ENCODE measurements around the gene IMMP2L.

IMMP2L gene

DNA sequence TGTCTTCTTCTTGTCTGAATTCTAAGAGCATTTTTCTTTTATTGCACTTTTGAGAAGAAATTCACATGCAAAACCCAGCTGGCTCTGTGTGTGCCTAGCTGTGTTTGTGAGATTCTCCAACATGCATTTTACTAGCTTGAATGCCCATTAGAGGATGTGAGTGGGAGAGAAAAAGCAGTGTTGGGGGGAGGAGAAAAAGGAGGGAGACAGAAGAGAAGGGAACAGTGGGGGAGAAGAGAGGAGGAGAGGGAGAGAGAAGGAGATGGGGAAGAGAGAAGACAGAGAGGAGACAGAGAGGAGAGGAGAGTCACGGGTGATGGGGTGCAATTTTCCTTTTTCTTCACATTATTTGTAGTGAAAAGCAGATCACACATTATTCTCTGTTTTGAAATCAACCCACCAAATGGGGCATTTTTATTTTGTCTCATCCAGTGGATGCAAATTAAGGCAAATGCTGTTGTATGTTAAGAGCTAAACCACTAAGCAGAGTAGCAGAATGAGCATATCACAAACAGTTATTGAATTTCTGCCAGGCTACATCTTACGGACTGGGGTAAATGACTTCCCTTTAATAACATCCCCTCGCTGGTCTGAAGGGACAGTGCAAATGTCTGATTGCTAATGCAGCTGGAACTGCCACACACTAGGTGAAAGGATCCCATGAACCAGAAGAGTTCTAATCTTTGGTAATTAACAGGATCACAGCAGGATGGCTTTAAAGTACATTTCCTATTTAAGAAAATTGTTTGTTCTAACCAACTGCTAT, 470.5 kb downstream of the IMMP2L start:
- TF ChIP-seq ZNF274 (IDR thresholded peaks at IDR 0.05; ENCODE audit: low read depth, low read length): no peak
- H3K4me3 ChIP-seq (ENCODE audit: low read length): no peak overlapping the region

DNA sequence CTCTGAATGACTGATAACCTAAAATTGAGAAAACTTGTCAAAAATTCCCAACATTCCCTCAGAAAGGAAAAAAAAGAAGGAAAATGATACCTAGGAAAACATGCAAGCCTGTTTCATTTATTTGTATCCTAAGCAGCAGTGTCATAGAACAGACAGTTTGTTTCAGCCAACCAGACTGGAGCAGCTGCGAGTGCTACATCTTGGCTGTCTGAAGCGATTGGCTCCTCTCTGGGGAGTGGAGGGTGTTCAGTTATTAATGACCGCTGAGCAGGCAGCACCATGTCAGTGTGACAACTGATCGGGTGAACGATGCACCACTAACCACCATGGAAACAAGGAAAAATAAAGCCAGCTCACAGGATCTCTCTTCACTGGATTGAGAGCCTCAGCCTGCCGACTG, 471.4 kb downstream of the IMMP2L start, which contains the start of gene LRRN3:
Gene LRRN3, plus strand, starts transcription at position 282 of the 400 bp plus-strand sequence. CDS start 31,646 bp downstream, outside the sequence.
- no peak within 1 kb of the TSS for H3K4me3 ChIP-seq (ENCODE audit: low read length)
- no peak for TF ChIP-seq ZNF274 (IDR thresholded peaks at IDR 0.05; ENCODE audit: low read depth, low read length)

DNA sequence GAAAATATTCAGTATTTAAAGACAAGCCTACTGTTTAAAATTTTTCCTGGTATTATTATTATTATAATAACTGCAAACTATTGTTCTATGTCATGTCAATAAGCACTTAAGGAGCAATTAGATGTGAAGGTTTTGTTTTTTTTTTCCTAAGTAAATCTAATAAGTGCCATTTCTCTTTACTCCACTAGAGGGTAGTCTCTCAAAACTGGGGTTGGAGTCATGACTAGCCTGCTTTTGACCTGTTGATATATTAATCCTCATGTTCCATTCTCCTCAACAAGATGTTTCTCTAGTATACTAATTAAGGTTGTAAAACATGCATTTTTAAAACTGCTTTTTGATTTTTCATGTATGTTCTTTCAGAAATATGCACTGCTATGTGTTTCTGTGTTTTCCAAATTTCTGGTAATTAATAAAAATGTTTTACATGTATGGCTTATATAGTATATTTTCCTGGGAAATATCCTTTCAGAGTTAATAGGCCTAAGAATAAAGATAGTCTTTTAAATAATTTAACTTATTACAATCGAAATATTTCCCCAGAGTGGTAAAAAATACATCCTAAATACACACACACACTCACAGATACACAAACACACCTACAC, 472.4 kb downstream of the IMMP2L start:
- H3K4me3 ChIP-seq (ENCODE audit: low read length): no peak overlapping the region
- no peak for TF ChIP-seq ZNF274 (IDR thresholded peaks at IDR 0.05; ENCODE audit: low read depth, low read length)

DNA sequence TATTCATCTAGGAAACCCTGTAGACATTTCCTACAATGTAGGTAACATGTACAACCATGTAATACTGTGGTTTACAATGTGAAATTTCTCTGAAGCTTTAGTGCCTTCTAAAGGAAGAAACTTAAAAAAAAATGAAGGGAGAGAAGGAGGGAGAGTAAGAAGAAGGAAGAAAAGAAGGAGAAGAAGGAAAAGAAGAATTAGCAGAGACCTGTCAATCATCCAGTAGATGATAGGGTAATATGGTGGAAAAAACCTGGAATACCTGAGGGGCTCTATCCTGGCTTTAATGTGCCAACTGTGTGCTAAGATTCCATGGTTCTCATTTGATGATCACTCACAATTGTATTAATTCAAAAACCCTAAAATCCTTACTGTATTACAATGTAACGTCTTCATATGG, 474.0 kb downstream of the IMMP2L start:
- TF ChIP-seq ZNF274 (IDR thresholded peaks at IDR 0.05; ENCODE audit: low read depth, low read length): no peak
- H3K4me3 ChIP-seq (ENCODE audit: low read length): no peak overlapping the region

DNA sequence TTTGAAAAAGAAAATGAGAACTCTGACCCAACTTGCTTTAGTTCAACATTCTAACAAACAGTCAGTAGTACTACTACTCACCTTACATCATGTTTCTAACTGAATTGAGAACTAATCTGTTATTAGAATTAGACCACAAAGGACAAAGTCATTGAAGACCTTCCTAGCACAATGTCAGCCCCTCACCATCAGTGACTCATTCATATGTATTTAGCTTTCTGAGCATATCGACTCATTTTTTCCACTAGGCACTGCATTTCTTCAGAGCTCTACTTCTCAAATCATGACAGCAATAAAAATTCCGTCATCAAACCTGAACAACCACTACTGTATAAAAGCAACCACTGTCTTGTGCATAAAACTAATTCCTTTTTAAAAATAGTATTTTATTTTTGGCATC, 475.8 kb downstream of the IMMP2L start:
- H3K4me3 ChIP-seq (ENCODE audit: low read length): no peak overlapping the region
- no peak for TF ChIP-seq ZNF274 (IDR thresholded peaks at IDR 0.05; ENCODE audit: low read depth, low read length)

DNA sequence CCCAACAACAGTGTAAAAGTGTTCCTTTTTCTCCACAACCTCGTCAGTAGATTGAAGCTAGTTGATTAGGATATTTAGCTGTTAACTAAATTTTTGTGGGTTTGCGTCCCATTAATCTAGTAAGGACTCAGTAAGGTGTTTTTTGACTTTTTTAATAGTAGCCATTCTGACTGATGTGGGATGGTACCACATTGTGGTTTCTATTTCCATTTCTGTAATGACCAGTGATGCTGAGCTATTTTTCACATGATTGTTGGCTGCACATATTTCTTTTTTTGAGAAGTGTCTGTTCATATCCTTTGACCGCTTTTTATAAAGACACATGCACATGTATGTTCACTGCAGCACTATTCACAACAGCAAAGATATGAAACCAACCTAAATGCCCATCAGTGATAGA, 476.9 kb downstream of the IMMP2L start:
- H3K4me3 ChIP-seq (ENCODE audit: low read length): no peak overlapping the region
- TF ChIP-seq ZNF274 (IDR thresholded peaks at IDR 0.05; ENCODE audit: low read depth, low read length): no peak

DNA sequence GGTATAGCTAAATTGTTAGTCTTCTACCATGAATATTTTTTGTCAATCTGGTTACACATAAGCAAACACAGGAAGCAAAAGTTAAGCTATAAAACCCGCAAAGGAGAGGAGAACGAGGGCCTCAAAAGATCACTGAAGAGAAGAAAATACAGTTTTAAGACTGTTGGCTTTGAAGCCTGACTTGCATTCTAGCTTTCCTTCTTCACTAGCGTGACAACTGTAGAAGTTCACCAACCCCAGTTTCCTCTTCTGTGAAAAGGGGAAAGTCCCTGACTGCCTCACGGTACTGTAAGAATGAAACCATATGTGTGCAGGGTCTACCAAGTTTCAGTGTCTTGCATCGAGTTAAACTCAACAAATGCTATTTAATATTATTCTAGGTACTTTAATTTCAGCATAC, 478.9 kb downstream of the IMMP2L start:
- no peak overlapping the region for H3K4me3 ChIP-seq (ENCODE audit: low read length)
- no peak for TF ChIP-seq ZNF274 (IDR thresholded peaks at IDR 0.05; ENCODE audit: low read depth, low read length)

DNA sequence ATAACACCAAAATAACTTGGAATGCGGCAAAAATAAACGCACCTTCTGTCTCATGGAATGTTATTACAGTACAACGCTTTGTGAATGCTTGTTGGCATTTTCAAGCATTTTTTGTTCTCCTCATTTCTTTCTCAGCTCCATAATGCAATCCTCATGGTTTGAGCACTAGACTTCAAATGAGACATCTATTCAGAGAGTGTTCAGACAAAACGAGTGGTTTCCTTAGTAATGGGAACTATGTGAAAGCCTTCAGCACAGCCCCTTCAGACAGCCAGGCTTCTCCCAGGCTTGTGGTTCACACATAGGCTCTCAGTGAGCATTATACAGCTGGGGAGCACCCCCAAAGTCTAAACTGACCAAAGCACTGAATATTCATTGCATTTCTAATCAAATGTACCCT, 479.9 kb downstream of the IMMP2L start:
- no peak overlapping the region for H3K4me3 ChIP-seq (ENCODE audit: low read length)
- no peak for TF ChIP-seq ZNF274 (IDR thresholded peaks at IDR 0.05; ENCODE audit: low read depth, low read length)

DNA sequence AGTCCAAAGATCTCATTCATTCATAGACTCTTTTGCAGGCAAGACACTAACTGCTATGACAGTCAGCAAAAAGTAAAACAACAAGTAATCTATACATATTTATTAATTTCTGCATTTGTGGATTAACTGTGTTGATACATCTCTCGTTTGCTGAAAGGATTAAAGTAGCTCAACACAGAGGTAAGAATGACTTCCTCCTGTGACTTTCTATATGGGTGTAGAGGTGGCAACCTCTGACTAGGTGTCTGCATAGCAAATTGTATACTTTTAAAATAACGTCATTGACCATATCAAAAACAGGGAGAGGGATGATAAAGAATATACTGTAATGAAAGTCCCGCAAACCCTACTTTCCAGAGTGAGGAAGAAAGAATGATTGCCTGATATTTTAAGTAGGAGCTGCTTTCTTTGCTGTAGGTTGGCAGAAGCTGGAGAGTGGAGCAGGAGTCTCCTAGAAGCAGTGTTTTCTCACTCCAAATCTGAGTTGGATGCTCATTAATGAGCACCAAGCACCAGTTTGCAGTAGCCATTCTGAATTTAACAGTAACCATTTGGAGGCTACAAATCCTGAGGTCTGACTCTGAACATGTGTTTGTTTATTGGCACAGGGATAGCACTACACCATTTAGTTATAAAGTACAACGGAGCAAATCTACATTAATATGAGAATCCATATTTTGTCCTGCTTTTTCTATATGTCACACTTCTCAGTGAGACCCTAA, 480.6 kb downstream of the IMMP2L start:
- TF ChIP-seq ZNF274 (IDR thresholded peaks at IDR 0.05; ENCODE audit: low read depth, low read length): no peak
- no peak overlapping the region for H3K4me3 ChIP-seq (ENCODE audit: low read length)

DNA sequence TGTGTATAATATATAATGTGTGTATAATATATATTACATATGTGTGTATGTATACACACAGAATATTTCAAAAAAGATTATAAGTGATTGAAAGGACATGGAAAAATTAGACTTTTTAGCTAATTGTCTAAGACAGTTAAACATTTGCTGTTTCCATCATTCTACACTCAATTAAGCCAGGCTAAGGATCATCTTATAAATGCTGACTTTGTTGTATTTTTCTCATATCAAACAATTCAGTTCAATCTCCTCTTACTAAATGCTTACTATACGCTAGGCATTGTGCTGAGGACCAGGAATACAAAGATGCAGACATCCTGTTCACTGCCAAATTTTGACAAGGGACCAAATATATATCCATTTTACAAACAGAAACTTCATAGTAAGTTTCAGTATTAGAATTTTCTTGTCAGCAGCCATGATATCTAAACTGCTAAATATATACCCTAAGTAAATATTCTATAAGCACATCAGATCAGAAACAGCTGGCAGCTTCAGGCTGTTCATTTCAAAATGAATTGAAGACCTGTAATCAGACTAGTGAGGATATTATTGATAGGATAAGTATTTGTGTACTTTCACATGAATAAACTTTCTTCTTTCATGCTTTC, 481.7 kb downstream of the IMMP2L start:
- no peak overlapping the region for H3K4me3 ChIP-seq (ENCODE audit: low read length)
- TF ChIP-seq ZNF274 (IDR thresholded peaks at IDR 0.05; ENCODE audit: low read depth, low read length): no peak

DNA sequence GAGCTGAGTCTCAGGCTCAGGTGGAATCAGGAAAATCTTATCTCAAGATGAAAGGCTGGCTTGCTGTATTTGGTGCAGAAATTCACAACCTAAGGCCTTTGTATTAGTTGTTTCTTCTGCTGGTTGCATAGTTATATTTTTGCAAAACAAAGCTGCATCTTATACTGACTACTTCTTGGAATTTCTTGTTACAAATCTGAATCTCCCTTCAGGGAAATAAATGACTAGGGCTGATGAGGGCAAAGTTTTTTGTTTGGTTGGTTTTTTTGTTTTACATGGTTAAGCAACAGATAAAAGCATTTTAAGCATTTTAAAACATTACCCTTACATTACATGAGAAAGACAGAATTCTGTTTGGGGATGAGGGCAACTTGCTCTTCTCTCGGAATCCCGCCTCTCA, 485.3 kb downstream of the IMMP2L start:
- no peak for TF ChIP-seq ZNF274 (IDR thresholded peaks at IDR 0.05; ENCODE audit: low read depth, low read length)
- H3K4me3 ChIP-seq (ENCODE audit: low read length): no peak overlapping the region

DNA sequence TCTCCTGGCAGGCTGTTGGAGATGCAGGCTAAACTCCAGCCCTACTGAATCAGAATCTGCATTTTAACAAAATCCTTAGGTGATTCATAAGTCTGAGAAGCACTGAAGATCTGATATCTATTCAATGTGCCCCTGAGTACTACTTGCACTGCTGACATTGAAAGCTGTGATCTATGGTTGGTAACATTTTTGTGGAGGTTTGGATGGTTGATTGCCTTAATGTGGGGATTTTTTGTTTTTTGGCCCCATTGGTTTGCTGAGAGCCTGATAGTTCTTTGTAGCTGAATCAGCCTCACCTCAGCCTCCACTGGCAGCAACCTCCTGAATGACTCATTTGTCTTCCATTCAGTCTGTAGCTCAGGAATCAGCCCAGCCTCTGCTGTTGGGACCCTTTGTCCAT, 486.1 kb downstream of the IMMP2L start:
- no peak overlapping the region for H3K4me3 ChIP-seq (ENCODE audit: low read length)
- TF ChIP-seq ZNF274 (IDR thresholded peaks at IDR 0.05; ENCODE audit: low read depth, low read length): no peak

DNA sequence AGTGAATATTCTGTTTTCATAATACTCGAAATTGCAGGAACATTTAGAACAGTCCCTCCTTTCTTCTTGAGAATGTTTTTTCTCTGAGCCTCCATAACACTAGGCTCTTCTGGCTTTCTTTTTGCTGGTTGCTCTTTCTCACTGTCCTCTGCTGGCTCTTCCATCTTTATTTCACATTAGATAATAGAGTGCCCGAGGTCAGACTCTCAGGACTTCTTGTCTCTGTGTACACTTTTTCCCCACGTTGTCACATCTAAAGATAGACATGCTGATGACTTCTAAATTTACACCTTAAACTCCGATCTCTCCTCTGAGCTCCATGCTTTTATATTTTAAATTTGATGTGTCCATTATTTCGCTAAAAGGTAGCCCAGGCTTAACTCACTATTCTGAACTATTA, 486.8 kb downstream of the IMMP2L start:
- H3K4me3 ChIP-seq (ENCODE audit: low read length): no peak overlapping the region
- TF ChIP-seq ZNF274 (IDR thresholded peaks at IDR 0.05; ENCODE audit: low read depth, low read length): no peak

DNA sequence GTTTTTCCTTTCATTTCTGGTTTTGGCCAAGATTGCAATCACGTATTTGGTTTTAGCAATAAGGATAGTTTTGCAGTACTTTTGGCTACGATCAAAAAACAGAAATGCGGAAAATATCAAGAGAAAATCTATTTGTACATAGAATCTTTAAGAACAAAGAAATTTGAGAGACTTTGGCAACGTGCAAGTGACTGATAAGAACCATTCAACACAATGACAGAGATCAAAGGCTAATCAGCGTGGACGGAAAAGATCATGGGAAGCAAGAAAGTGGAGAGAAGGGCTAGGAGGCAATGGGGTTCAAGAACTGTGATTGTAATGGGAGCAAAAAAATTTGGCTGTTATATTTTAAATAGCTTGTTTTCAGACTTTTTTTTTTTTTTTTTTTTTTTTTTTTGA, 487.5 kb downstream of the IMMP2L start:
- no peak overlapping the region for H3K4me3 ChIP-seq (ENCODE audit: low read length)
- no peak for TF ChIP-seq ZNF274 (IDR thresholded peaks at IDR 0.05; ENCODE audit: low read depth, low read length)

Measured in GM08714 (cell line).